ENCODE measurements around the gene FCHSD2. TPM values are rescaled to one million over a fixed set of nuclear protein-coding genes. Genes with fewer than 3 reads are reported as not detected.

FCHSD2 gene
- total and polyA plus RNA-seq, 2 donors (not counting 3 experiments of a cell fraction or from before 2014, with no cell fraction given) = 20.8 to 56.9 TPM

- intact Hi-C loops (cut with micrococcal nuclease) (loop anchor here (2.0 to 5.0 kb wide), 3 partner anchors 100 to 286 kb away; no protein-coding TSS in a partner anchor), dilution Hi-C loops (cut with MboI; ENCODE audit: extremely low pct_ligation_motif_present, low sequenced_read_pairs) (no loop called here)
- Histone ChIP-seq H3K4me3 (replicated peaks in 1 of 3; ENCODE audit: insufficient read depth in 1 of 3, low read depth in 1 of 3, low read length in 3 of 3) (peak overlapping the region in 2 of 3 experiments; percentile 9 to 35), H3K36me3 (ENCODE audit: control insufficient read depth in 2 of 2, extremely low read depth in 1 of 2, insufficient read depth in 2 of 2, low read length in 2 of 2) (no peaks in the 10 kb centered on the region), H3K4me2 (ENCODE audit: insufficient read depth, low read length) (peak overlapping the region; percentile 28), H3K27me3 (ENCODE audit: control insufficient read depth in 2 of 2, insufficient read depth in 2 of 2, low read length in 2 of 2) (no peaks in the 10 kb centered on the region), H3K9ac (replicated peaks; ENCODE audit: extremely low read depth, insufficient read depth, low read length) (peak overlapping the region; percentile 27), H3K9me3 (replicated peaks; ENCODE audit: control insufficient read depth, insufficient read depth, low read length) (no peaks in the 10 kb centered on the region), H4K20me1 (replicated peaks; ENCODE audit: control insufficient read depth, extremely low read depth, insufficient read depth, low read length) (no peaks in the 10 kb centered on the region), H3K27ac (ENCODE audit: insufficient read depth, low read depth, low read length) (peak overlapping the region; percentile 59), H3K9me1 (replicated peaks; ENCODE audit: control insufficient read depth, extremely low read depth, insufficient read depth, low read length) (no peaks in the 10 kb centered on the region), H3K79me2 (ENCODE audit: control insufficient read depth, insufficient read depth, low read length) (peaks cover 32% of the 10 kb centered on the region), H3K4me1 (ENCODE audit: control insufficient read depth, extremely low read depth, insufficient read depth, low read length) (peaks cover 27% of the 10 kb centered on the region), H2AFZ (ENCODE audit: low read depth, low read length) (peak overlapping the region; percentile 47)
- ChIA-PET POLR2A (interaction anchor here (0.6 to 1.5 kb wide), 5 partner anchors 9 to 39 kb away, joined by 3 to 5 read pairs (median 4); no protein-coding TSS in a partner anchor), CTCF (interaction anchor here (0.8 to 2.7 kb wide), 21 partner anchors 7 to 418 kb away, joined by 3 to 64 read pairs (median 5); no protein-coding TSS in a partner anchor)
- no TSS peak for BruUV-seq (replicated peaks)
- DNase-seq (ENCODE audit: low read depth, low spot score) (peak; percentile 57), FAIRE-seq (no peak)
- TF ChIP-seq POLR2A (IDR thresholded peaks at IDR 0.05; ENCODE audit: low read depth, low read length) (no peak), POLR2AphosphoS5 (IDR thresholded peaks at IDR 0.05; ENCODE audit: insufficient read depth, low read depth, low read length) (no peak)
Measured at GRCh38 chr11:73143126-73143838, 1.2 kb upstream of the FCHSD2 start.

DNA sequence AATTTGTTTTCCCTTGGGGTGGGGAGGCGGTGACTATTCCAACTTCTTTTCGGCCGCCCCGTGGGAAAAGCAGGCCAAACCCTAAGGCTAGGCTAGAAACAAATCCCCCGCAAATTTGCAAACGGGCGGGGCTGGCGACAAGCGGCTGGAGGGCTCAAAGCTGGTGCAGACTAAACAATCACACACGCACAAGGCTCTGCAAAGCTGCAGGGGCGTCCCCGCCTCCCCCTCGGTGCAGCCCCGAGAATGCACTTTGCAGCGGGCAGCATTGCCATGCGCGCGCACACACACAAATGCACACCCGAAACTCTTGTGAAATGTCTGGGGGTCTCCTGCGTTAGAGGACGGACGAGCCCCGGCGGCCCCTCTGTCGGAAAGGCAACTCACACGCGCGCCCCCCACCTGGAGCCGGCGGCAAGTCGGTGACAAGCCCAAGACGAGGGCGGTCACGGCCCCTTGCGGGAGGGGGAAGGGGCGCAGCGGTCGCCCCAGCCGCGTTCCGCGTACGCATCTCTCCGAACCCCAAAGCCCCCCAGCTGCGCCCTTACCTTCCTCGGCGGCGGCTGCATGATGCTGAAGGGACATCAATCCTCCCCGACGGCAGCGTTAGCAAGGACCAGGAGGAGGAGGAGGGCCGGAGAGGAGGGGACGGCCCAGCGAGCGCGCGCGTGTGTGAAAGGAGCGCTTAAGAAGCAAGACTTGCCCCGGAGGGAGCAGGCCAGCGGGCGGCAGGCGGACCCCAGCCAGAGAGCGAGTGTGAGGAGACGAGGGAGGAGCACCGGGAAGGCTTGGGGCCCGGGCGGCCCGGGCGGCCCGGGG, 600 bp downstream of the FCHSD2 start:
- peaks cover 50% of the 10 kb centered on the region for H3K79me2 ChIP-seq (ENCODE audit: control insufficient read depth, insufficient read depth, low read length)
- FAIRE-seq (no peak), DNase-seq (ENCODE audit: low read depth, low spot score) (peak; percentile 79)
- H3K9me1 ChIP-seq (replicated peaks; ENCODE audit: control insufficient read depth, extremely low read depth, insufficient read depth, low read length) = no peaks in the 10 kb centered on the region
- BruUV-seq (replicated peaks) = TSS peak; percentile 16
- peak overlapping the region; percentile 30 for H2AFZ ChIP-seq (ENCODE audit: low read depth, low read length)
- dilution Hi-C loops (cut with MboI; ENCODE audit: extremely low pct_ligation_motif_present, low sequenced_read_pairs) (no loop called here), intact Hi-C loops (cut with micrococcal nuclease) (loop anchor here (1.0 to 5.0 kb wide), 7 partner anchors 36 to 326 kb away; no protein-coding TSS in a partner anchor)
- peak overlapping the region; percentile 91 for H3K9ac ChIP-seq (replicated peaks; ENCODE audit: extremely low read depth, insufficient read depth, low read length)
- H3K27me3 ChIP-seq (ENCODE audit: control insufficient read depth in 2 of 2, insufficient read depth in 2 of 2, low read length in 2 of 2) = no peaks in the 10 kb centered on the region
- POLR2A ChIA-PET = interaction anchor here (1.0 kb wide), 1 partner anchor 36 kb away, joined by 5 read pairs; no protein-coding TSS in a partner anchor
- H3K4me1 ChIP-seq (ENCODE audit: control insufficient read depth, extremely low read depth, insufficient read depth, low read length) = peaks cover 37% of the 10 kb centered on the region
- peak overlapping the region; percentile 88 for H3K27ac ChIP-seq (ENCODE audit: insufficient read depth, low read depth, low read length)
- peak overlapping the region; percentile 56 to 95 (median 90) for H3K4me3 ChIP-seq (replicated peaks in 1 of 3; ENCODE audit: insufficient read depth in 1 of 3, low read depth in 1 of 3, low read length in 3 of 3)
- CTCF ChIA-PET = interaction anchor here (0.8 to 2.7 kb wide), 6 partner anchors 15 to 235 kb away, joined by 3 to 64 read pairs (median 7); no protein-coding TSS in a partner anchor
- no peaks in the 10 kb centered on the region for H3K36me3 ChIP-seq (ENCODE audit: control insufficient read depth in 2 of 2, extremely low read depth in 1 of 2, insufficient read depth in 2 of 2, low read length in 2 of 2)
- no peaks in the 10 kb centered on the region for H3K9me3 ChIP-seq (replicated peaks; ENCODE audit: control insufficient read depth, insufficient read depth, low read length)
- no peak for TF ChIP-seq GATA2 (IDR thresholded peaks at IDR 0.05; ENCODE audit: insufficient read depth, insufficient read length, low read depth, low read length)
- TF ChIP-seq EZH2 (IDR thresholded peaks at IDR 0.05; ENCODE audit: borderline replicate concordance, low read depth, low read length, severe bottlenecking) = no peak
- TF ChIP-seq POLR2A (IDR thresholded peaks at IDR 0.05; ENCODE audit: low read depth, low read length) = no peak
- TF ChIP-seq CTCF (IDR thresholded peaks at IDR 0.05; ENCODE audit: extremely low read depth in 1 of 2, insufficient read depth in 1 of 2, low read depth in 1 of 2, low read length in 2 of 2) = no peak
- TF ChIP-seq FOS (IDR thresholded peaks at IDR 0.05; ENCODE audit: borderline replicate concordance, insufficient read depth, low read length) = no peak
- TF ChIP-seq JUN (IDR thresholded peaks at IDR 0.05; ENCODE audit: borderline replicate concordance, insufficient read depth, insufficient read length, low read depth) = no peak
- TF ChIP-seq MAX (IDR thresholded peaks at IDR 0.05; ENCODE audit: insufficient read depth, insufficient read length) = no peak
- TF ChIP-seq MYC (IDR thresholded peaks at IDR 0.05; ENCODE audit: low read depth, low read length) = no peak
- no peak for TF ChIP-seq POLR2AphosphoS5 (IDR thresholded peaks at IDR 0.05; ENCODE audit: insufficient read depth, low read depth, low read length)
- no peaks in the 10 kb centered on the region for H4K20me1 ChIP-seq (replicated peaks; ENCODE audit: control insufficient read depth, extremely low read depth, insufficient read depth, low read length)
- H3K4me2 ChIP-seq (ENCODE audit: insufficient read depth, low read length) = peak overlapping the region; percentile 100

Data from endothelial cell of umbilical vein (primary cell).